ENCODE measurements around the gene MED25. TPM values are rescaled to one million over a fixed set of nuclear protein-coding genes. Genes with fewer than 3 reads are reported as not detected.

MED25 gene
- total and polyA plus RNA-seq, 2 of the 4 experiments (the other 2 are of a cell fraction) = 4.7 to 38.5 TPM

- dilution Hi-C loops (cut with HindIII; ENCODE audit: low sequenced_read_pairs, unreplicated experiment) = no loop called here
Observed at GRCh38 chr19:49791776-49792445, 26.2 kb upstream of the MED25 start.

More at GRCh38 chr19:49791776-49792445, 26.2 kb upstream of the MED25 start:
- H2AK9ac ChIP-seq (replicated peaks; ENCODE audit: low read depth, low read length, poor library complexity) = no peak overlapping the region
- no peak overlapping the region for H3K27ac ChIP-seq (ENCODE audit: insufficient read depth, low read length)
- peaks cover 31% of the 10 kb centered on the region for H4K20me1 ChIP-seq (ENCODE audit: insufficient read depth, low read length)
- H4K5ac ChIP-seq (ENCODE audit: low read depth, low read length) = no peak overlapping the region
- H3K79me1 ChIP-seq (ENCODE audit: low read depth in 1 of 2, low read length in 2 of 2) = peaks cover 14 to 48% of the 10 kb centered on the region in 2 experiments
- no peak overlapping the region for H3K4ac ChIP-seq (ENCODE audit: low read depth, low read length)
- H3K27me3 ChIP-seq (ENCODE audit: control insufficient read depth, insufficient read depth, low read length) = no peaks in the 10 kb centered on the region
- H3K23ac ChIP-seq (ENCODE audit: low read depth, low read length) = no peak overlapping the region
- no peak overlapping the region for H3K4me2 ChIP-seq (ENCODE audit: low read depth, low read length)
- ATAC-seq (ENCODE audit: low read depth) (no peak), DNase-seq (no peak)
- TF ChIP-seq CEBPB (IDR thresholded peaks at IDR 0.05; ENCODE audit: low read depth, low read length) (no peak), POLR2A (IDR thresholded peaks at IDR 0.05; ENCODE audit: low read depth, low read length) (no peak), FOS (IDR thresholded peaks at IDR 0.05; ENCODE audit: low read depth, low read length) (no peak), MXI1 (IDR thresholded peaks at IDR 0.05; ENCODE audit: borderline replicate concordance, low read depth, low read length) (no peak)
- H3K4me1 ChIP-seq (ENCODE audit: control insufficient read depth, insufficient read depth, low read length) = peaks cover 2% of the 10 kb centered on the region; the same call in 1 of the 2 replicates
- ChIA-PET POLR2A (ENCODE audit: unreplicated experiment) (no interaction called here), CTCF (no interaction called here)
- no peak overlapping the region for H2AK5ac ChIP-seq (ENCODE audit: low read depth, low read length)
- no peak overlapping the region for H2BK20ac ChIP-seq (ENCODE audit: low read depth, low read length)
- H2BK120ac ChIP-seq (ENCODE audit: low read depth, low read length) = no peak overlapping the region
- peaks cover 65% of the 10 kb centered on the region for H3K36me3 ChIP-seq (ENCODE audit: control insufficient read depth, insufficient read depth, low read length)
- no peak overlapping the region for H4K91ac ChIP-seq (ENCODE audit: insufficient read depth, low read depth, low read length)
- no peaks in the 10 kb centered on the region for H3K9me3 ChIP-seq (ENCODE audit: control insufficient read depth, insufficient read depth, low read length)
- H3K56ac ChIP-seq (ENCODE audit: extremely low read depth, insufficient read depth, low read length) = no peak overlapping the region
- no peak overlapping the region for H4K8ac ChIP-seq (ENCODE audit: low read depth in 2 of 2, low read length in 2 of 2)
- BruUV-seq (replicated peaks) = no TSS peak
- intact Hi-C loops (cut with micrococcal nuclease) = no loop called here
- H2AFZ ChIP-seq (replicated peaks; ENCODE audit: low read length, poor library complexity) = no peak overlapping the region
- H3K4me3 ChIP-seq (ENCODE audit: insufficient read depth, low read depth, low read length) = no peak overlapping the region
- no peak overlapping the region for H3K14ac ChIP-seq (replicated peaks; ENCODE audit: low read depth, low read length)
- in situ Hi-C loops (cut with MboI; ENCODE audit: low sequenced_read_pairs) = no loop called here
- no peak overlapping the region for H3K18ac ChIP-seq (ENCODE audit: low read depth, low read length)
- no peak overlapping the region for H2BK15ac ChIP-seq (ENCODE audit: low read depth, low read length)
- peaks cover 11% of the 10 kb centered on the region; the same call in 1 of the 2 replicates for H3K9me1 ChIP-seq (ENCODE audit: insufficient read depth, low read length)
- no peak overlapping the region for H2BK5ac ChIP-seq (ENCODE audit: low read depth, low read length, poor library complexity, severe bottlenecking)
- 95% methylated on average over 11 of the region's 26 CpGs; no CpG with 5 or more reads in 1 of the 2 experiments for WGBS, 2 experiments (ENCODE audit: extremely low coverage in 2 of 2, insufficient read length in 1 of 2)
- no peak overlapping the region for H3K9ac ChIP-seq (ENCODE audit: low read depth, low read length)

Data from IMR-90 (cell line).